ENCODE measurements around the gene TAS1R2.
"Not testable (repeated sequence)": the region's sequence is repeated elsewhere in the genome, so short reads cannot be mapped to it uniquely, and the experiment has no call there.

TAS1R2 gene

GRCh38 chr1:18868354-18868753, 8.9 kb upstream of the TAS1R2 start:
- no peak for DNase-seq

- DNase-seq, result no peak
These were observed 7.4 kb upstream of the TAS1R2 start for GRCh38 chr1:18866846-18867245.

- no peak for DNase-seq
These were observed 6.9 kb upstream of the TAS1R2 start for GRCh38 chr1:18866314-18866713.

GRCh38 chr1:18865176-18865575, 5.7 kb upstream of the TAS1R2 start:
- no peak for DNase-seq

GRCh38 chr1:18861590-18861989, 2.1 kb upstream of the TAS1R2 start:
- no peak for DNase-seq

- no peak for DNase-seq
These were observed 1.6 kb upstream of the TAS1R2 start for GRCh38 chr1:18861082-18861481.

GRCh38 chr1:18858070-18858688, 1.3 kb downstream of the TAS1R2 start:
- no peak for DNase-seq

GRCh38 chr1:18856435-18856834, 3.0 kb downstream of the TAS1R2 start:
- no peak for DNase-seq

- DNase-seq, result no peak
These were observed 3.9 kb downstream of the TAS1R2 start for GRCh38 chr1:18855573-18855972.

GRCh38 chr1:18854331-18855025, 5.0 kb downstream of the TAS1R2 start:
- DNase-seq, result no peak

- no peak for DNase-seq
These were observed 7.0 kb downstream of the TAS1R2 start for GRCh38 chr1:18852501-18852900.

GRCh38 chr1:18849261-18849711, 10.2 kb downstream of the TAS1R2 start:
- DNase-seq, result peak; percentile 62

GRCh38 chr1:18847723-18848122, 11.7 kb downstream of the TAS1R2 start:
- not testable (repeated sequence) for DNase-seq

GRCh38 chr1:18840145-18840544, 19.3 kb downstream of the TAS1R2 start:
- no peak for DNase-seq

- no peak for DNase-seq
These were observed 22.8 kb downstream of the TAS1R2 start for GRCh38 chr1:18836654-18837053.

GRCh38 chr1:18832319-18832718, 27.1 kb downstream of the TAS1R2 start:
- not testable (repeated sequence) for DNase-seq

GRCh38 chr1:18831656-18832055, 27.8 kb downstream of the TAS1R2 start:
- no peak for DNase-seq

- no peak for DNase-seq
These were observed 28.9 kb downstream of the TAS1R2 start for GRCh38 chr1:18830596-18830995.

- no peak for DNase-seq
These were observed 29.8 kb downstream of the TAS1R2 start for GRCh38 chr1:18829671-18830070.

GRCh38 chr1:18828224-18828623, 31.2 kb downstream of the TAS1R2 start:
- DNase-seq, result no peak

- DNase-seq, result no peak
These were observed 36.0 kb downstream of the TAS1R2 start for GRCh38 chr1:18823438-18823837.

GRCh38 chr1:18820791-18821641, 38.4 kb downstream of the TAS1R2 start:
- peak; percentile 89 for DNase-seq

- no peak for DNase-seq
These were observed 39.3 kb downstream of the TAS1R2 start for GRCh38 chr1:18819986-18820790.

Data from right hindlimb (tissue), 1 donor.